ENCODE measurements around the gene TLCD3B. TPM values are rescaled to one million over a fixed set of nuclear protein-coding genes. Genes with fewer than 3 reads are reported as not detected.

TLCD3B gene
- total RNA-seq, 3 donors from 2014 or later = 0.38 to 0.46 TPM; not detected in 1

- H3K36me3 ChIP-seq (ENCODE audit: low read depth) = peaks cover 13% of the 10 kb centered on the region
- peaks cover 5% of the 10 kb centered on the region for H3K4me1 ChIP-seq (ENCODE audit: low read depth)
- DNase-seq (peak in 2 of 3 donors; percentile 41 to 48), ATAC-seq (peak; percentile 61)
- no peak overlapping the region for H3K4me3 ChIP-seq
- H3K9me3 ChIP-seq = no peaks in the 10 kb centered on the region
- no peak for TF ChIP-seq CTCF (IDR thresholded peaks at IDR 0.05)
- intact Hi-C loops (cut with DNase I, micrococcal nuclease) = no loop called here
These were observed 41.8 kb downstream of the TLCD3B start for GRCh38 chr16:29989111-29989858.

GRCh38 chr16:29988346-29989075 lies 42.6 kb downstream of the TLCD3B start:
- H3K36me3 ChIP-seq (ENCODE audit: low read depth) = peaks cover 20% of the 10 kb centered on the region
- ATAC-seq (no peak), DNase-seq (no peak)
- peaks cover 3% of the 10 kb centered on the region for H3K4me1 ChIP-seq (ENCODE audit: low read depth)
- TF ChIP-seq CTCF (IDR thresholded peaks at IDR 0.05) = no peak
- intact Hi-C loops (cut with DNase I, micrococcal nuclease) = no loop called here
- no peaks in the 10 kb centered on the region for H3K9me3 ChIP-seq
- H3K4me3 ChIP-seq = no peak overlapping the region

- peaks cover 27% of the 10 kb centered on the region for H3K36me3 ChIP-seq (ENCODE audit: low read depth)
- intact Hi-C loops (cut with DNase I, micrococcal nuclease) = no loop called here
- TF ChIP-seq CTCF (IDR thresholded peaks at IDR 0.05) = no peak
- H3K4me1 ChIP-seq (ENCODE audit: low read depth) = peaks cover 3% of the 10 kb centered on the region
- no peaks in the 10 kb centered on the region for H3K9me3 ChIP-seq
- peak in 1 of 3 donors; percentile 29 for DNase-seq
- no peak overlapping the region for H3K4me3 ChIP-seq
- no peak for ATAC-seq
These were observed 43.5 kb downstream of the TLCD3B start for GRCh38 chr16:29987371-29988085.

- Histone ChIP-seq H3K4me1 (ENCODE audit: low read depth) (peaks cover 3% of the 10 kb centered on the region), H3K9me3 (no peaks in the 10 kb centered on the region), H3K36me3 (ENCODE audit: low read depth) (peaks cover 27% of the 10 kb centered on the region), H3K4me3 (no peak overlapping the region)
- intact Hi-C loops (cut with DNase I, micrococcal nuclease) = no loop called here
- ATAC-seq (no peak), DNase-seq (peak in 1 of 3 donors; percentile 15)
- no peak for TF ChIP-seq CTCF (IDR thresholded peaks at IDR 0.05)
These were observed 44.1 kb downstream of the TLCD3B start for GRCh38 chr16:29986931-29987330.

- TF ChIP-seq CTCF (IDR thresholded peaks at IDR 0.05) = no peak
- peaks cover 3% of the 10 kb centered on the region for H3K4me1 ChIP-seq (ENCODE audit: low read depth)
- no peaks in the 10 kb centered on the region for H3K9me3 ChIP-seq
- DNase-seq (peak in 1 of 3 donors; percentile 16), ATAC-seq (no peak)
- no peak overlapping the region for H3K4me3 ChIP-seq
- intact Hi-C loops (cut with DNase I, micrococcal nuclease) = no loop called here
- H3K36me3 ChIP-seq (ENCODE audit: low read depth) = peaks cover 27% of the 10 kb centered on the region
These were observed 44.8 kb downstream of the TLCD3B start for GRCh38 chr16:29986231-29986630.
